Measurements from ENCODE around the gene GRK7. TPM values are rescaled to one million over a fixed set of nuclear protein-coding genes. Genes with fewer than 3 reads are reported as not detected.

GRK7 gene
- total and polyA plus RNA-seq, 2 of the 4 experiments (the other 2 are of a cell fraction), result not detected

- ChIA-PET CTCF (no interaction called here), POLR2A (ENCODE audit: unreplicated experiment) (no interaction called here)
- H3K27ac ChIP-seq (ENCODE audit: insufficient read depth, low read length), result peak overlapping the region; percentile 25; the same call in 1 of the 2 replicates
- no peaks in the 10 kb centered on the region; the same call in 1 of the 2 replicates for H3K9me3 ChIP-seq (ENCODE audit: control insufficient read depth, insufficient read depth, low read length)
- no peak overlapping the region for H2AK5ac ChIP-seq (ENCODE audit: low read depth, low read length)
- dilution Hi-C loops (cut with HindIII; ENCODE audit: low sequenced_read_pairs, unreplicated experiment), result no loop called here
- peak overlapping the region; percentile 63 for H3K4me2 ChIP-seq (ENCODE audit: low read depth, low read length)
- H4K8ac ChIP-seq (ENCODE audit: low read depth in 2 of 2, low read length in 2 of 2), result peak overlapping the region; percentile 42 to 69; a peak in 2 of 4 replicates
- DNase-seq (peak; percentile 7), ATAC-seq (ENCODE audit: low read depth) (peak; percentile 60)
- intact Hi-C loops (cut with micrococcal nuclease), result no loop called here
- BruUV-seq (replicated peaks), result no TSS peak
- no peaks in the 10 kb centered on the region for H3K79me1 ChIP-seq (ENCODE audit: low read depth in 1 of 2, low read length in 2 of 2)
- H3K14ac ChIP-seq (replicated peaks; ENCODE audit: low read depth, low read length), result 0 out of 2 replicates have a peak overlapping the region, but pooled peaks have one; percentile 44
- H2AFZ ChIP-seq (replicated peaks; ENCODE audit: low read length, poor library complexity), result peak overlapping the region; percentile 92
- 45% methylated on average over 22 of the region's 49 CpGs; no CpG with 5 or more reads in 1 of the 2 experiments for WGBS, 2 experiments (ENCODE audit: extremely low coverage in 2 of 2, insufficient read length in 1 of 2)
- H3K4ac ChIP-seq (ENCODE audit: low read depth, low read length), result peak overlapping the region; percentile 10; the same call in 1 of the 2 replicates
- 0 out of 2 replicates have a peak overlapping the region, but pooled peaks have one; percentile 3 for H3K56ac ChIP-seq (ENCODE audit: extremely low read depth, insufficient read depth, low read length)
- H3K18ac ChIP-seq (ENCODE audit: low read depth, low read length), result no peak overlapping the region; the same call in 1 of the 2 replicates
- H3K36me3 ChIP-seq (ENCODE audit: control insufficient read depth, insufficient read depth, low read length), result no peaks in the 10 kb centered on the region
- peak overlapping the region; percentile 27; the same call in 1 of the 2 replicates for H4K5ac ChIP-seq (ENCODE audit: low read depth, low read length)
- no peak overlapping the region; the same call in 1 of the 2 replicates for H2BK120ac ChIP-seq (ENCODE audit: low read depth, low read length)
- H3K9ac ChIP-seq (ENCODE audit: low read depth, low read length), result peak overlapping the region; percentile 64
- H3K9me1 ChIP-seq (ENCODE audit: insufficient read depth, low read length), result no peaks in the 10 kb centered on the region
- H2AK9ac ChIP-seq (replicated peaks; ENCODE audit: low read depth, low read length, poor library complexity), result peak overlapping the region; percentile 70
- no peaks in the 10 kb centered on the region for H4K20me1 ChIP-seq (ENCODE audit: insufficient read depth, low read length)
- peak overlapping the region; percentile 66 for H4K91ac ChIP-seq (ENCODE audit: insufficient read depth, low read depth, low read length)
- H2BK15ac ChIP-seq (ENCODE audit: low read depth, low read length), result no peak overlapping the region
- peaks cover 7% of the 10 kb centered on the region for H3K4me1 ChIP-seq (ENCODE audit: control insufficient read depth, insufficient read depth, low read length)
- H2BK20ac ChIP-seq (ENCODE audit: low read depth, low read length), result no peak overlapping the region
- 0 out of 2 replicates have a peak overlapping the region, but pooled peaks have one; percentile 6 for H3K4me3 ChIP-seq (ENCODE audit: insufficient read depth, low read depth, low read length)
- peak overlapping the region; percentile 79 for H3K23ac ChIP-seq (ENCODE audit: low read depth, low read length)
- in situ Hi-C loops (cut with MboI; ENCODE audit: low sequenced_read_pairs), result no loop called here
- peaks cover 1% of the 10 kb centered on the region; the same call in 1 of the 2 replicates for H3K27me3 ChIP-seq (ENCODE audit: control insufficient read depth, insufficient read depth, low read length)
- no peak for TF ChIP-seq MAFK (IDR thresholded peaks at IDR 0.05; ENCODE audit: low read depth, low read length)
- H2BK5ac ChIP-seq (ENCODE audit: low read depth, low read length, poor library complexity, severe bottlenecking), result no peak overlapping the region
These were observed 33.9 kb downstream of the GRK7 start for GRCh38 chr3:141796889-141797781.

All from IMR-90 (cell line).